Neuron (in vitro differentiated cells): ENCODE measurements around the gene ZFYVE1.
"Not testable (repeated sequence)": the region's sequence is repeated elsewhere in the genome, so short reads cannot be mapped to it uniquely, and the experiment has no call there.

Experiments used
- H2AFZ ChIP-seq: one replicate; pipeline ENCODE4 v1.6.1; 2013; ENCODE audit warnings: low read depth, mild to moderate bottlenecking, inconsistent platforms, low read length, moderate library complexity
- H3K27me3 ChIP-seq: one replicate; pipeline ENCODE4 v1.6.1; 2013; ENCODE audit warnings: low read length; ENCODE audit not compliant: insufficient read depth
- H3K36me3 ChIP-seq: one replicate; pipeline ENCODE4 v1.6.1; 2013; ENCODE audit warnings: low read length; ENCODE audit not compliant: insufficient read depth
- H3K4me1 ChIP-seq: one replicate; pipeline ENCODE4 v1.6.1; 2013; ENCODE audit warnings: low read length; ENCODE audit not compliant: insufficient read depth
- H3K4me3 ChIP-seq: 2 replicates; pipeline ENCODE4 v1.5.1; 2013; ENCODE audit warnings: mild to moderate bottlenecking, low read length, moderate library complexity
- H3K9me3 ChIP-seq: one replicate; pipeline ENCODE4 v1.6.1; 2013; ENCODE audit warnings: low read length

Gene ZFYVE1

DNA sequence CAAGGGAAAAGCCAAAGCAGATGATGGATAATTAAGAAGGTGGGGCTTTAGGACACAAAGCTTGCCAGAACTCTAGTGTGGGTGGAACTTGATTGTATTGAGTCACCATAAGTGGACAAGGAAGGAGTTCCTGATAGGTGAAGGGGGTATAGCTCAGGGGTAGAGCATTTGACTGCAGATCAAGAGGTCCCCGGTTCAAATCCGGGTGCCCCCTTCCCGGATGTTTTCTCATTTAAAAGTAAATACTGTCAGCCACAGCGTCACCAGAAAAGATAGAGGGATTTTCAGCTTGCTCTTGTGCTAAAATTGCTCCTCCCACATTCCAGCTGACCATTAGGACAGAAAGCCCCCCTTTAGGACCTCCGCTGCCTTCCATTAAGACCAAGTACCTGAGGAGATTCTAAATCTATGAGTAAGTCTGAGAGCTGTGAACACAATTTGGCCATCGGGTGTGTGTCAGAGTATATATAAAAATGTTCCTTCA is 64.0 kb downstream of the ZFYVE1 start:
- Histone ChIP-seq H3K4me3 (no peak overlapping the region), H3K9me3 (no peaks in the 10 kb centered on the region), H3K4me1 (no peaks in the 10 kb centered on the region), H2AFZ (no peak overlapping the region), H3K36me3 (peaks cover 17% of the 10 kb centered on the region), H3K27me3 (no peaks in the 10 kb centered on the region)

GRCh38 chr14:72962336-72962754 is 64.6 kb downstream of the ZFYVE1 start:
- H3K4me3 ChIP-seq, H3K27me3 ChIP-seq, H3K4me1 ChIP-seq, H3K9me3 ChIP-seq, H2AFZ ChIP-seq: not testable (repeated sequence)
- H3K36me3 ChIP-seq, result peaks cover 18% of the 10 kb centered on the region

- Histone ChIP-seq H3K4me1 (no peaks in the 10 kb centered on the region), H3K9me3 (no peaks in the 10 kb centered on the region), H3K36me3 (peaks cover 20% of the 10 kb centered on the region), H3K4me3 (no peak overlapping the region), H2AFZ (no peak overlapping the region), H3K27me3 (no peaks in the 10 kb centered on the region)
Observed at GRCh38 chr14:72961579-72962335, 65.1 kb downstream of the ZFYVE1 start.

DNA sequence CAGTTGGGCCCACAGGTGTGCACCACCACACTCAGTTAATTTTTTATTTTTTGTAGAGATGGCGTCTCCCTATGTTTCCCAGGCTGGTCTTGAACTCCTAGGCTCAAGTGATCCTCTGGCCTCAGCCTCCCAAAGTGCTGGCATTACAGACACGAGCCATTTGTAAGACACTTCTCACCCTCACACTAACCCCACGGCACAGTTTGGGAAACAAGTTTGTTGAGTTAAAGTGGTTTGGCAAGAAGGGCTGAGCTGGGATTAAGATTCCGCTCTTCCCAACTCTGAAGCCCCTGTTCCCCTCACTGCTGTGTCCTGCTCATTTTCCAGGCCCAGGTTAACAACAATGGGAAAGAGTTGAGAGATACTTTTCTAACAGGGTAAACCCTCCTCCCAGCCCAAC is 65.9 kb downstream of the ZFYVE1 start:
- not testable (repeated sequence) for H3K9me3 ChIP-seq, H2AFZ ChIP-seq, H3K4me3 ChIP-seq, H3K27me3 ChIP-seq, H3K4me1 ChIP-seq
- H3K36me3 ChIP-seq, result peaks cover 27% of the 10 kb centered on the region

DNA sequence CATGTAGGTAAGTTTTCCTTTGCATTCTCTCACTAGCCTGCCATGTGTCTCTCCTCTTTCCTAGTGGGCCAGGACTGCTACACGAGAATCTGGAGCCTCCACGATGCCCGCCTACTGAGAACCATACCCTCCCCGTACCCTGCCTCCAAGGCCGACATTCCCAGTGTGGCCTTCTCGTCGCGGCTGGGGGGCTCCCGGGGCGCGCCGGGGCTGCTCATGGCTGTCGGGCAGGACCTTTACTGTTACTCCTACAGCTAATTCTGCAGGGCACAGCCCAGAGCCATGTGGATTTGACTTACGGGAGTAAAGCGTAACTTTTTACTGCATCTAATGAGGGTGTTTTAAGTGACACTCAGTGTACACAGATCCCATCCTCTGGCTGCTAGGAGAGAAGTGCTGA is 68.4 kb downstream of the ZFYVE1 start:
- Histone ChIP-seq H3K4me1 (no peaks in the 10 kb centered on the region), H2AFZ (no peak overlapping the region), H3K36me3 (peaks cover 27% of the 10 kb centered on the region), H3K27me3 (no peaks in the 10 kb centered on the region), H3K9me3 (peaks cover 3% of the 10 kb centered on the region), H3K4me3 (no peak overlapping the region)

DNA sequence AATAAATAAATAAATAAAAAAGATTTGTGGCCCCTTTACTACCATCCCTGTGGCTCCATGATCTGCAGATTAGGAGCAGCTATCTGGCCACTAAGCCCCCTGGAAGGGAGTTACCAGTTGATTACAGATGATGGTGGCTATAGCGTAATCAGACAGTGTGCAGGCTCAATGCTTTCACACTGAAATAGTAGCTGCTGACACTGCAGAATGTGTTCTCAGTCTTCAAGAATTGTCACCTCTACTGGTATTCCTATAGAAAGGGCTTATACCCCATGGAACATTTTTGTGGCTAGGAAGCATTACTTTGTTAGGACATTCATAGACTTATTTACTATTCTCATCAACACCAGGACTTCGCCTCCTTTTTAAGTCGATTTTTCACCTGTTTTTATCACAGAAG is 69.7 kb downstream of the ZFYVE1 start:
- H3K9me3 ChIP-seq, result peaks cover 3% of the 10 kb centered on the region
- H3K4me3 ChIP-seq, result no peak overlapping the region
- H2AFZ ChIP-seq, result no peak overlapping the region
- peaks cover 27% of the 10 kb centered on the region for H3K36me3 ChIP-seq
- H3K27me3 ChIP-seq, result no peaks in the 10 kb centered on the region
- H3K4me1 ChIP-seq, result no peaks in the 10 kb centered on the region

GRCh38 chr14:72956741-72957140 is 70.2 kb downstream of the ZFYVE1 start:
- not testable (repeated sequence) for H3K4me3 ChIP-seq, H3K4me1 ChIP-seq, H3K9me3 ChIP-seq, H2AFZ ChIP-seq, H3K27me3 ChIP-seq
- peaks cover 27% of the 10 kb centered on the region for H3K36me3 ChIP-seq

DNA sequence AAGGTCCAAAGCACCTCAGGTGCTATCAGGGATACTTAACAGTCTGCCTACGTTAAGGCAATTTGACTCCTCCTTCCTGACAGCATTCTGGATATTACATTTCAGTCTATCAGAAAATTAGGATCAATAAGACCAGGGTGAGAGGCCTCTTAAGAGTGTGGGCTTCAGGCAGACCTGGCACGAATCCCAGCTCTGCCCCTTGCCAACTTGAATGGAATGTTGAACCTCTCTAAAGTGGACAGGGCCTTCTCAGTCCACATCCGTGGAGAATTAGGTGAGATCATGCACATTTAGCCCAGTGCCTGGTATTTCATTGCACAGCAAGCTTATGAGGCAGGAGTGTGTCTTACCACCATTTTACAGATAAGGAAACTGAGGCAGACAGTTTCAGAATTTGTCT is 74.7 kb downstream of the ZFYVE1 start:
- Histone ChIP-seq H3K9me3 (peaks cover 3% of the 10 kb centered on the region), H3K4me3 (no peak overlapping the region), H3K4me1 (no peaks in the 10 kb centered on the region), H3K27me3 (no peaks in the 10 kb centered on the region), H2AFZ (no peak overlapping the region), H3K36me3 (peaks cover 11% of the 10 kb centered on the region)

GRCh38 chr14:72948481-72949138 is 78.3 kb downstream of the ZFYVE1 start:
- Histone ChIP-seq H3K36me3 (peaks cover 10% of the 10 kb centered on the region), H2AFZ (no peak overlapping the region), H3K9me3 (no peaks in the 10 kb centered on the region), H3K4me1 (no peaks in the 10 kb centered on the region), H3K27me3 (no peaks in the 10 kb centered on the region), H3K4me3 (no peak overlapping the region)

- Histone ChIP-seq H3K27me3 (no peaks in the 10 kb centered on the region), H3K4me1 (no peaks in the 10 kb centered on the region), H3K36me3 (peaks cover 19% of the 10 kb centered on the region), H3K4me3 (no peak overlapping the region), H2AFZ (no peak overlapping the region), H3K9me3 (no peaks in the 10 kb centered on the region)
Observed at GRCh38 chr14:72947366-72948160, 79.3 kb downstream of the ZFYVE1 start.

GRCh38 chr14:72946491-72946890 is 80.4 kb downstream of the ZFYVE1 start:
- H3K9me3 ChIP-seq, result no peaks in the 10 kb centered on the region
- peaks cover 26% of the 10 kb centered on the region for H3K36me3 ChIP-seq
- H3K4me1 ChIP-seq, result no peaks in the 10 kb centered on the region
- no peaks in the 10 kb centered on the region for H3K27me3 ChIP-seq
- no peak overlapping the region for H2AFZ ChIP-seq
- no peak overlapping the region for H3K4me3 ChIP-seq

DNA sequence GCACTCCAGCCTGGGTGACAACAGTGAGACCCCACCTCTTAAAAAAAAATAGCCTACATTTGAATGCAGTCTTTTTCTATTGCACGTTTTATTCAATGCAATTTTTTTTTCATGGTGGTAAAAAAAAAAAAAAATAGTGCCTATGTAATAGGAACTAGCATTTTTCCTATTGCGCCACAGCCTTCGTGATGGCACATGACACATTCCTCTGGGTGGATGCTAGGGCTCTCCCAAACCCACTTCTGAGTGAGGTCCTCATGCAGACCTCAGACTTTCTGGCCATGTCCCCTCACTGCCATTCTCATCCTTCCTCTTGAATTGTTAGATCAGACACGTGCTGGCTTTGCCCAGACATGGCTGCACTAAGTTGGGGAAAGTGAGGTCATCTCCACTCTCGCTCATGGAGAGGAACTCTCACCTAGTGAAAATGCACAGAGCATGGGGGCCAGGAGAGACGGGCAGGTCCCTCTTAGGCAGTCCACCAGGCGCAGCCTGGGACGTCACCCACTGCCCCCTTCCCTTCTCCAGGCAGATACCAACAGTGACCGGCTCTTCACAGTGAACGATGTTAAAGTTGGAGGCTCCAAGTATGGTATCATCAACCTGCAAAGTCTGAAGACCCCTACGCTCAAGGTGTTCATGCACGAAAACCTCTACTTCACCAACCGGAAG is 81.4 kb downstream of the ZFYVE1 start:
- no peaks in the 10 kb centered on the region for H3K9me3 ChIP-seq
- H3K36me3 ChIP-seq, result peaks cover 30% of the 10 kb centered on the region
- H2AFZ ChIP-seq, result no peak overlapping the region

More for the DNA sequence above, 81.4 kb downstream of the ZFYVE1 start:
- Histone ChIP-seq H3K4me1 (no peaks in the 10 kb centered on the region), H3K27me3 (no peaks in the 10 kb centered on the region), H3K4me3 (no peak overlapping the region)
